OCI-LY1 (cell line): Measurements from ENCODE around the gene CTSH.
A peak's percentile ranks its signal among the peaks of the same experiment; 100 is the strongest.
"Not testable (repeated sequence)": the region's sequence is repeated elsewhere in the genome, so short reads cannot be mapped to it uniquely, and the experiment has no call there.

Experiments used
- H2AFZ ChIP-seq: fragments of 200-600 bp; sonication (generic), shearing (Covaris generic); 2 replicates; pipeline ENCODE4 v1.6.0; 2014; ENCODE audit warnings: antibody characterized with exemption, mild to moderate bottlenecking, low read length
- H3F3A ChIP-seq: fragments of 200-600 bp; sonication (generic), shearing (Covaris generic); 2 replicates; pipeline ENCODE4 v1.6.0; 2014; ENCODE audit warnings: mild to moderate bottlenecking, antibody characterized with exemption, low read length, moderate library complexity; ENCODE audit not compliant: insufficient read depth
- H3K27ac ChIP-seq: fragments of 200-600 bp; sonication (generic); 2 replicates; pipeline ENCODE4 v1.5.1; 2014; ENCODE audit warnings: low read length, mixed run types, mild to moderate bottlenecking, low read depth; ENCODE audit not compliant: poor library complexity, severe bottlenecking
- H3K27me3 ChIP-seq: fragments of 200-600 bp; sonication (generic); 2 replicates; pipeline ENCODE4 v1.6.0; 2014; ENCODE audit warnings: antibody characterized with exemption, mild to moderate bottlenecking, low read length, moderate library complexity; ENCODE audit not compliant: insufficient read depth
- H3K36me3 ChIP-seq: fragments of 200-600 bp; sonication (generic); 2 replicates; pipeline ENCODE4 v1.6.1; 2014; ENCODE audit warnings: mild to moderate bottlenecking, antibody characterized with exemption, low read length, moderate library complexity, mixed read lengths; ENCODE audit not compliant: insufficient read depth
- H3K4me1 ChIP-seq: fragments of 200-600 bp; sonication (generic); 2 replicates; pipeline ENCODE4 v1.5.1; 2014; ENCODE audit warnings: mild to moderate bottlenecking, low read length, moderate library complexity; ENCODE audit not compliant: insufficient read depth, severe bottlenecking
- H3K4me2 ChIP-seq: fragments of 200-600 bp; sonication (generic), shearing (Covaris generic); 2 replicates; pipeline ENCODE4 v1.6.1; 2014; ENCODE audit warnings: low read length
- H3K4me3 ChIP-seq: fragments of 200-600 bp; sonication (generic); 2 replicates; pipeline ENCODE4 v1.5.1; 2014; ENCODE audit warnings: low read length, low read depth, mild to moderate bottlenecking, mixed read lengths; ENCODE audit not compliant: poor library complexity, severe bottlenecking
- H3K79me2 ChIP-seq: fragments of 200-600 bp; shearing (Covaris generic); 2 replicates; pipeline ENCODE4 v1.6.1; 2016; ENCODE audit warnings: mixed run types, low read length, mixed read lengths; ENCODE audit not compliant: insufficient read depth
- H3K9ac ChIP-seq: fragments of 200-600 bp; sonication (generic), shearing (Covaris generic); 2 replicates; pipeline ENCODE4 v1.6.1; 2014; ENCODE audit warnings: mild to moderate bottlenecking, low read length, mixed read lengths
- H3K9me2 ChIP-seq: fragments of 200-600 bp; sonication (generic), shearing (Covaris generic); 2 replicates; pipeline ENCODE4 v1.6.1; 2014; ENCODE audit warnings: low read depth, mild to moderate bottlenecking, low read length, mixed read lengths
- H3K9me3 ChIP-seq: fragments of 200-600 bp; shearing (Covaris generic); 2 replicates; pipeline ENCODE4 v1.6.1; 2014; ENCODE audit warnings: low read length, mixed read lengths
- H4K20me1 ChIP-seq: fragments of 200-600 bp; sonication (generic), shearing (Covaris generic); 2 replicates; pipeline ENCODE4 v1.6.0; 2016; ENCODE audit warnings: mild to moderate bottlenecking, low read length; ENCODE audit not compliant: insufficient read depth
- EZH2 ChIP-seq: fragments of 200-600 bp; sonication (generic), shearing (Covaris generic); IDR thresholded peaks from 2 replicates; pipeline ENCODE4 v1.8.0; 2017; ENCODE audit warnings: borderline replicate concordance, mixed run types, mild to moderate bottlenecking, antibody characterized with exemption, low read length, moderate library complexity, mixed read lengths
- TF ChIP-seq, protein P1 (sequence below): fragments of 200-600 bp; sonication (generic), shearing (Covaris generic); IDR thresholded peaks from 2 replicates; pipeline ENCODE4 v1.5.1; 2017; ENCODE audit warnings: mild to moderate bottlenecking, antibody characterized with exemption, low read length, moderate library complexity, mixed read lengths

CTSH gene

GRCh38 chr15:78880242-78880533 is 64.7 kb downstream of the CTSH start:
- H2AFZ ChIP-seq, result no peak overlapping the region
- no peaks in the 10 kb centered on the region for H3K9me2 ChIP-seq
- H3K4me3 ChIP-seq, result no peak overlapping the region
- H3K27me3 ChIP-seq, result no peaks in the 10 kb centered on the region
- no peak overlapping the region for H3K9ac ChIP-seq
- H3K4me2 ChIP-seq, result no peak overlapping the region
- H3K9me3 ChIP-seq, result no peaks in the 10 kb centered on the region
- H3K79me2 ChIP-seq, result peaks cover 91% of the 10 kb centered on the region
- H4K20me1 ChIP-seq, result peaks cover 13% of the 10 kb centered on the region
- peaks cover 67% of the 10 kb centered on the region for H3K36me3 ChIP-seq
- H3K27ac ChIP-seq, result no peak overlapping the region
- no peaks in the 10 kb centered on the region for H3F3A ChIP-seq
- TF ChIP-seq, protein P1, sequence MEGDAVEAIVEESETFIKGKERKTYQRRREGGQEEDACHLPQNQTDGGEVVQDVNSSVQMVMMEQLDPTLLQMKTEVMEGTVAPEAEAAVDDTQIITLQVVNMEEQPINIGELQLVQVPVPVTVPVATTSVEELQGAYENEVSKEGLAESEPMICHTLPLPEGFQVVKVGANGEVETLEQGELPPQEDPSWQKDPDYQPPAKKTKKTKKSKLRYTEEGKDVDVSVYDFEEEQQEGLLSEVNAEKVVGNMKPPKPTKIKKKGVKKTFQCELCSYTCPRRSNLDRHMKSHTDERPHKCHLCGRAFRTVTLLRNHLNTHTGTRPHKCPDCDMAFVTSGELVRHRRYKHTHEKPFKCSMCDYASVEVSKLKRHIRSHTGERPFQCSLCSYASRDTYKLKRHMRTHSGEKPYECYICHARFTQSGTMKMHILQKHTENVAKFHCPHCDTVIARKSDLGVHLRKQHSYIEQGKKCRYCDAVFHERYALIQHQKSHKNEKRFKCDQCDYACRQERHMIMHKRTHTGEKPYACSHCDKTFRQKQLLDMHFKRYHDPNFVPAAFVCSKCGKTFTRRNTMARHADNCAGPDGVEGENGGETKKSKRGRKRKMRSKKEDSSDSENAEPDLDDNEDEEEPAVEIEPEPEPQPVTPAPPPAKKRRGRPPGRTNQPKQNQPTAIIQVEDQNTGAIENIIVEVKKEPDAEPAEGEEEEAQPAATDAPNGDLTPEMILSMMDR, result no peak
- no peak for TF ChIP-seq EZH2
- H3K4me1 ChIP-seq, result peaks cover 42% of the 10 kb centered on the region

DNA sequence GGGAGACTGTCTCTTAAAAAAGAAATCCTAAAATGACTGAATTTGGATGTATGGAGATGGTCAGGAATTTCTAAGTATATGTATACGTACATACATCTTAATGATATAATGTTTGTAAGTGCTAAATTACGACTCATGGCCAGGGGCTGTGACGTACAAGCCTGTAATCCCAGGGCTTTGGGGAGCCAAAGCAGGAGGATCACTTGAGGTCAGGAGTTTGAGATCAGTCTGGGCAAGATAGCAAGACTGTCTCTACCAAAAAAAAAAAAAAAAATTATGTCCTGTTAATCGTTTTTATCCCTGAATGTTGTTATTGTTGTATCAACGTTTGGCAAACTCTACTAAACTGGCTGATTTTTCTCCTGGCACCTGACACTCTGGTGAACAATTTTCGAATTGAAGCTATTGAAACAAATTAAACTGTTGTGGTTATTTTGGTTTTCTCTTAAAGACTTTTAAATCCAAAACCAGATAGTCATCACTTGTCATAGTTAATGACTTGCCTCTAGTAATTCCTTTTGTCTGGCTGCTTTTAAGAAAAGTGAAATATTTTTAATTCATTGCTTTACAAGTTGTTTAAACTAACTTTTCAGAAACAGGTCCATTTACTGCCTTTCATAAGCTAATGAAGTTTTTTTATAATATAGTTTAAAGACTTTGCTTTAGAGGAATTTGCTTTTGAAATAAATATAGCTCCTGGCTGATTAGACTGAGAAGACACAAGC is 65.2 kb downstream of the CTSH start:
- Histone ChIP-seq H3K9me2 (no peaks in the 10 kb centered on the region), H3K27ac (no peak overlapping the region), H2AFZ (no peak overlapping the region), H3K79me2 (peaks cover 91% of the 10 kb centered on the region), H3K4me1 (peaks cover 47% of the 10 kb centered on the region), H3F3A (no peaks in the 10 kb centered on the region), H3K4me2 (no peak overlapping the region; the same call in 1 of the 2 replicates), H3K4me3 (no peak overlapping the region), H3K27me3 (no peaks in the 10 kb centered on the region), H3K36me3 (peaks cover 61% of the 10 kb centered on the region), H4K20me1 (peaks cover 16% of the 10 kb centered on the region), H3K9ac (no peak overlapping the region), H3K9me3 (no peaks in the 10 kb centered on the region)
- TF ChIP-seq, protein P1, result no peak
- no peak for TF ChIP-seq EZH2

DNA sequence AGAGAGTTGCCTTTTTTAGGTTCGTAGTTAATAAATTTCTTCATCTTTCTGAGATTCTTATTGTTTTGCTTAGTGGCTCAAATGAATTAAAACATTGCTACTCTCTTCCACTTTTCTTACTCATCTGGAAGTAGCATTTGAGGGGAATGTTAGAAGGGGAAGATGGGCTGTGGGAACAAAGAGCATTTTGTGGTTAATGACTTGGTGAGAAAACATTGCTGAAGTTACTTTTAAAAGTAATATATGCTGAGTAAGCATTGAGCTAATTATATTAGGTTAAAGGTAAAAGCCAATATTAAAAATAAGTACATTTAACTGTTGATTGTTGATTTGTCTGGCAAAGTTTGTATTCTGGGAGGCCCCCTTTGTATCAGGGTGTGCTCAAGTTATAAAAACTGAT is 66.5 kb downstream of the CTSH start:
- H3K27ac ChIP-seq, result peak overlapping the region; percentile 37
- peaks cover 49% of the 10 kb centered on the region for H3K4me1 ChIP-seq
- no peaks in the 10 kb centered on the region for H3K9me3 ChIP-seq
- H3K9me2 ChIP-seq, result no peaks in the 10 kb centered on the region
- no peak overlapping the region for H2AFZ ChIP-seq
- H3K36me3 ChIP-seq, result peaks cover 48% of the 10 kb centered on the region
- TF ChIP-seq EZH2, result no peak
- TF ChIP-seq, protein P1, result no peak
- H3K9ac ChIP-seq, result peak overlapping the region; percentile 48
- no peaks in the 10 kb centered on the region for H3K27me3 ChIP-seq
- no peaks in the 10 kb centered on the region for H3F3A ChIP-seq
- peaks cover 99% of the 10 kb centered on the region for H3K79me2 ChIP-seq
- peak overlapping the region; percentile 86 for H3K4me3 ChIP-seq
- H4K20me1 ChIP-seq, result peaks cover 16% of the 10 kb centered on the region
- peak overlapping the region; percentile 96 for H3K4me2 ChIP-seq

DNA sequence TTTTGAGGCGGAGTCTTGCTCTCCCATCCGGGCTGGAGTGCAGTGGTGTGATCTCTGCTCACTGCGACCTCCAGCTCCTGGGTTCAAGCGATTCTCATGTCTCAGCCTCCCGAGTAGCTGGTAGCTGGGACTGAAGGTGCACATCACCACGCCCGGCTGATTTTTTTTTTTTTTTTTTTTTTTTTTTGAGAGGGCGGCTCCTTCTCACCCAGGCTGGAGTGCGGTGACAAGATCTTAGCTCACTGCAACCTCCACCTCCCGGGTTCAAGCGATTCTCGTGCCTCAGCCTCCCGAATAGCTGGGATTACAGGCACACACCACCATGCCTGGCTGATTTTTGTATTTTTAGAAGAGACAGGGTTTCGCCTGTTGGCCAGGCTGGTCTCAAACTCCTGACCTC is 67.9 kb downstream of the CTSH start:
- Histone ChIP-seq H3K27ac (peak overlapping the region; percentile 94), H4K20me1 (peaks cover 16% of the 10 kb centered on the region), H3K36me3 (peaks cover 34% of the 10 kb centered on the region), H3K4me2 (peak overlapping the region; percentile 96), H3K4me1 (peaks cover 54% of the 10 kb centered on the region), H3K9ac (peak overlapping the region; percentile 48), H3K79me2 (peaks cover 85% of the 10 kb centered on the region), H3K4me3 (peak overlapping the region; percentile 86)
- H3K9me2 ChIP-seq, H3K9me3 ChIP-seq, H3F3A ChIP-seq, H3K27me3 ChIP-seq, H2AFZ ChIP-seq: not testable (repeated sequence)
